Endothelial cell of umbilical vein (primary cell): ENCODE measurements around the gene BUD13. TPM values are rescaled to one million over a fixed set of nuclear protein-coding genes. Genes with fewer than 3 reads are reported as not detected.

Experiments used
- BruUV-seq: library from RNA; stranded (reverse); fragments of 400-500 nt; replicated peaks from 2 replicates; lab custom pipeline; 2021; lab: Mats Ljungman, UMichigan
- CTCF ChIA-PET: fragments of 300-600, 350-600 bp; sonication (Branson Sonifier 250); formaldehyde crosslinking; loops from one replicate; lab custom pipeline; 2021; ENCODE audit warnings: antibody characterized with exemption, inconsistent platforms; lab: Charles Lee
- POLR2A ChIA-PET: fragments of 300-600, 350-600 bp; sonication (Branson Sonifier 250); formaldehyde crosslinking; loops from one replicate; lab custom pipeline; 2021; ENCODE audit warnings: antibody characterized with exemption, inconsistent platforms; lab: Charles Lee
- DNase-seq: peaks from one replicate; pipeline ENCODE4 v3.0.0-alpha.2; 2011; ENCODE audit warnings: low read depth, low spot score
- FAIRE-seq: peaks from 2 replicates; lab custom pipeline; 2011; peaks lifted over from hg19 to GRCh38; lab: Jason Lieb, UNC
- H2AFZ ChIP-seq: 2 replicates; pipeline ENCODE4 v1.6.0; 2012; ENCODE audit warnings: low read depth, low read length, control low read depth, inconsistent platforms
- H3K27ac ChIP-seq: 2 replicates; pipeline ENCODE4 v1.5.1; 2011; ENCODE audit warnings: low read depth, mild to moderate bottlenecking, control low read depth, low read length, moderate library complexity; ENCODE audit not compliant: insufficient read depth
- H3K27me3 ChIP-seq, 2 experiments: 2 replicates each; pipeline versions ENCODE4 v1.6.0 to v1.6.1; 2011; ENCODE audit warnings: low read length in 2 of 2, mixed read lengths in 1 of 2; ENCODE audit not compliant: control insufficient read depth in 2 of 2, insufficient read depth in 2 of 2
- H3K36me3 ChIP-seq, 2 experiments: 2 replicates in 1 of 2; 3 replicates in 1 of 2; pipeline ENCODE4 v1.5.1; 2011; ENCODE audit warnings: low read length in 2 of 2, mild to moderate bottlenecking in 1 of 2, moderate library complexity in 1 of 2; ENCODE audit not compliant: control insufficient read depth in 2 of 2, insufficient read depth in 2 of 2; ENCODE audit errors: extremely low read depth in 1 of 2
- H3K4me1 ChIP-seq: 3 replicates; pipeline ENCODE4 v1.5.1; 2011; ENCODE audit warnings: mild to moderate bottlenecking, low read length; ENCODE audit not compliant: control insufficient read depth, insufficient read depth; ENCODE audit errors: extremely low read depth
- H3K4me2 ChIP-seq: 2 replicates; pipeline ENCODE4 v1.6.1; 2011; ENCODE audit warnings: low read length, control low read depth, mixed read lengths; ENCODE audit not compliant: insufficient read depth
- H3K4me3 ChIP-seq, 3 experiments: fragments of 200-600 bp in 1 of 3; sonication (generic), shearing (Covaris generic) in 1 of 3; replicated peaks in 1 of 3; 2 replicates each; pipeline ENCODE4 v1.5.1; 2011 to 2016; ENCODE audit warnings: control low read depth in 3 of 3, low read length in 3 of 3, mild to moderate bottlenecking in 2 of 3, inconsistent platforms in 1 of 3, low read depth in 1 of 3, moderate library complexity in 1 of 3; ENCODE audit not compliant: insufficient read depth in 1 of 3
- H3K79me2 ChIP-seq: 2 replicates; pipeline ENCODE4 v1.6.0; 2012; ENCODE audit warnings: low read length, inconsistent platforms; ENCODE audit not compliant: control insufficient read depth, insufficient read depth
- H3K9ac ChIP-seq: replicated peaks from 2 replicates; pipeline ENCODE3; 2011; ENCODE audit warnings: low read length, control low read depth; ENCODE audit not compliant: insufficient read depth; ENCODE audit errors: extremely low read depth
- H3K9me1 ChIP-seq: replicated peaks from 3 replicates; pipeline ENCODE4 v1.6.0; 2011; ENCODE audit warnings: mild to moderate bottlenecking, low read length; ENCODE audit not compliant: control insufficient read depth, insufficient read depth; ENCODE audit errors: extremely low read depth
- H3K9me3 ChIP-seq: replicated peaks from 2 replicates; pipeline ENCODE4 v1.5.1; 2012; ENCODE audit warnings: low read length, inconsistent platforms; ENCODE audit not compliant: control insufficient read depth, insufficient read depth
- H4K20me1 ChIP-seq: replicated peaks from 2 replicates; pipeline ENCODE3; 2011; ENCODE audit warnings: mild to moderate bottlenecking, low read length; ENCODE audit not compliant: control insufficient read depth, insufficient read depth; ENCODE audit errors: extremely low read depth
- EZH2 ChIP-seq: IDR thresholded peaks from 2 replicates; pipeline ENCODE4 v1.6.1; 2012; ENCODE audit warnings: borderline replicate concordance, low read depth, mild to moderate bottlenecking, moderate library complexity, low read length, inconsistent platforms; ENCODE audit not compliant: severe bottlenecking
- FOS ChIP-seq: IDR thresholded peaks from 2 replicates; pipeline ENCODE4 v1.6.1; 2011; ENCODE audit warnings: mild to moderate bottlenecking, low read length, moderate library complexity, borderline replicate concordance; ENCODE audit not compliant: insufficient read depth
- GATA2 ChIP-seq: IDR thresholded peaks from 2 replicates; pipeline ENCODE4 v1.7.0; 2011; ENCODE audit warnings: low read depth, mild to moderate bottlenecking, moderate library complexity, mixed read lengths, low read length; ENCODE audit not compliant: insufficient read length, insufficient read depth
- JUN ChIP-seq: IDR thresholded peaks from 2 replicates; pipeline ENCODE4 v1.6.1; 2011; ENCODE audit warnings: borderline replicate concordance, low read depth; ENCODE audit not compliant: insufficient read length, insufficient read depth
- MYC ChIP-seq: IDR thresholded peaks from one replicate; pipeline ENCODE4 v1.6.1; 2011; ENCODE audit warnings: mild to moderate bottlenecking, low read depth, low read length
- POLR2A ChIP-seq: IDR thresholded peaks from 2 replicates; pipeline ENCODE4 v1.6.1; 2012; ENCODE audit warnings: low read depth, mild to moderate bottlenecking, control low read depth, low read length
- POLR2AphosphoS5 ChIP-seq: IDR thresholded peaks from 2 replicates; pipeline ENCODE4 v1.6.1; 2012; ENCODE audit warnings: low read depth, mild to moderate bottlenecking, control low read depth, low read length, moderate library complexity; ENCODE audit not compliant: insufficient read depth
- dilution Hi-C: fragments of 300-500 bp; cut with MboI; formaldehyde crosslinking; loops from one replicate; pipeline ENCODE4 v1.15.0; 2019; ENCODE audit warnings: low sequenced_read_pairs; ENCODE audit not compliant: extremely low pct_ligation_motif_present
- intact Hi-C: fragments of 100-400 bp; cut with micrococcal nuclease; formaldehyde crosslinking; loops from one replicate; pipeline ENCODE4 v1.10.0; 2022
- polyA plus RNA-seq, 4 experiments: library from polyadenylated mRNA; depleted of rRNA in 3 of 4; stranded (reverse) in 3 of 4; unstranded in 1 of 4; fragments of >200 nt; gene quantifications; 2 replicates each; pipeline versions ENCODE4 v1.2.1 to v1.2.3, GENCODE V29; 2011 to 2012; ENCODE audit warnings: missing spikeins in 1 of 4
- total RNA-seq: library from RNA; stranded (reverse); gene quantifications from 2 replicates; pipeline ENCODE4 v1.2.3, GENCODE V29; 2021
- TF ChIP-seq, protein P1 (sequence below): IDR thresholded peaks from 2 replicates; pipeline ENCODE4 v1.6.1; 2011; ENCODE audit not compliant: insufficient read depth, insufficient read length
- TF ChIP-seq, protein P2 (sequence below), 2 donors: IDR thresholded peaks; 1 replicate in 1 of 2; 2 replicates in 1 of 2; pipeline ENCODE4 v1.5.1; 2011; ENCODE audit warnings: low read length in 2 of 2, mild to moderate bottlenecking in 2 of 2, moderate library complexity in 2 of 2, control low read depth in 1 of 2, inconsistent platforms in 1 of 2, low read depth in 1 of 2; ENCODE audit not compliant: insufficient read depth in 1 of 2; ENCODE audit errors: extremely low read depth in 1 of 2

BUD13 gene
- total and polyA plus RNA-seq, 2 donors (not counting 3 experiments of a cell fraction or from before 2014, with no cell fraction given): 18.8 to 21.8 TPM

DNA sequence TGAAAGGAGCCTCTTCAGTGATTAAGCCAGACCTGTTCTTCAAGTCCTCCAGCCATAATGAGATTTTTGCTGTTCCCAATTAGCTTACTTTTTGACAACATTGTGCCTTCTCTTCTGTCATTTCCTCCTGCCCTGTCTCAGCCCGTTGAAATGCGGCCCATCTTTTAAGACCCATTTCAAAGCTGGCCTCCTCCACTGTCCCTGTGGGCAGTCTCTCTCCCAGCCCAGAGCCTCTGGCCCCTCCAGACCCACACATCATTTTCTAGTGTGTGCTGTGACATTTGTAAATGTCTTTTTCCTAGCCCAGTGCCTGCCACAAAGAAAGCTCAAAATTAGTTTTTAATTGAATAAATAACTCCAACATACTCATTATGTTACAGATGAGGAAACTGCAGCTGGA is 70.9 kb downstream of the BUD13 start:
- H3K36me3 ChIP-seq: no peaks in the 10 kb centered on the region

DNA sequence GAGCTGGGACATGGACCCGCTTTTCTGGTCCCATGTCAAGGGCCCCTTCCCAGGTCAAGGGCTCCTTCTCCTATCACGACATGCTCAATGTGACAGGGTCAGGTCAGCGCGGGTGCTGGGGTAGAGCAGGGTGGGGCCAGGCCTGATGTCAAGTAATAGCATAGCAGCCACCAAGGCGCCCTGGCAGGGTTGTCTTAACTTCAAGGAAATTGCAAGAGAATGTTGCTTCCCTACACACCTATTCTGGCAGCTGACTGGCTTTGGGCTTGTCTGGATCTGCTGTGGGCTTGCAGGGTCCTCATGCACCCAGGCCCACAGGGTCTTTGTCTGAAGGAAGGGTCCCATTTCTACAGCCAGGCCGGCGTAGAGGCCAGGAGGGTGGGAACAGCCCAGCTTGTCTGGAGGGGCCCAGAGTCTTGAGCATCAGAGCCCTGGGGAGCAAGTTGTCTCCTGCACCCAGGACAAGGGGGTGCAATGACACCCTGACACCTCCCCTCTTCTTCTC is 71.4 kb downstream of the BUD13 start:
- BruUV-seq: no TSS peak
- POLR2A ChIA-PET: no interaction called here
- no peak for FAIRE-seq

More for the DNA sequence above, 70.9 kb downstream of the BUD13 start:
- FAIRE-seq: no peak
- H3K27me3 ChIP-seq: peaks cover 0 to 4% of the 10 kb centered on the region in 2 experiments
- no peaks in the 10 kb centered on the region for H3K9me1 ChIP-seq
- POLR2A ChIA-PET: no interaction called here
- no peak overlapping the region for H3K9ac ChIP-seq
- H3K4me1 ChIP-seq: no peaks in the 10 kb centered on the region
- DNase-seq: no peak
- H3K79me2 ChIP-seq: no peaks in the 10 kb centered on the region
- no peaks in the 10 kb centered on the region for H4K20me1 ChIP-seq
- CTCF ChIA-PET: interaction anchor here (0.8 to 1.8 kb wide), 4 partner anchors 11 to 1367 kb away, joined by 3 to 6 read pairs (median 3); no protein-coding TSS in a partner anchor
- dilution Hi-C loops (no loop called here), intact Hi-C loops (no loop called here)
- no peak for TF ChIP-seq JUN
- no peak overlapping the region for H3K4me2 ChIP-seq
- H3K9me3 ChIP-seq: no peaks in the 10 kb centered on the region
- H3K27ac ChIP-seq: no peak overlapping the region
- no peak overlapping the region for H2AFZ ChIP-seq
- H3K4me3 ChIP-seq: no peak overlapping the region
- BruUV-seq: no TSS peak

More for the DNA sequence above, 71.4 kb downstream of the BUD13 start:
- Histone ChIP-seq H3K9ac (no peak overlapping the region), H2AFZ (no peak overlapping the region), H3K4me2 (no peak overlapping the region), H3K9me3 (no peaks in the 10 kb centered on the region), H3K9me1 (no peaks in the 10 kb centered on the region), H3K4me1 (no peaks in the 10 kb centered on the region), H3K27ac (no peak overlapping the region), H3K27me3 (peaks cover 0 to 2% of the 10 kb centered on the region in 2 experiments), H3K36me3 (no peaks in the 10 kb centered on the region), H4K20me1 (no peaks in the 10 kb centered on the region), H3K4me3 (no peak overlapping the region), H3K79me2 (no peaks in the 10 kb centered on the region)
- no peak for TF ChIP-seq MYC
- TF ChIP-seq, protein P1, sequence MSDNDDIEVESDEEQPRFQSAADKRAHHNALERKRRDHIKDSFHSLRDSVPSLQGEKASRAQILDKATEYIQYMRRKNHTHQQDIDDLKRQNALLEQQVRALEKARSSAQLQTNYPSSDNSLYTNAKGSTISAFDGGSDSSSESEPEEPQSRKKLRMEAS: no peak
- TF ChIP-seq EZH2: no peak
- no peak for TF ChIP-seq FOS
- no peak for TF ChIP-seq JUN
- TF ChIP-seq, protein P2, sequence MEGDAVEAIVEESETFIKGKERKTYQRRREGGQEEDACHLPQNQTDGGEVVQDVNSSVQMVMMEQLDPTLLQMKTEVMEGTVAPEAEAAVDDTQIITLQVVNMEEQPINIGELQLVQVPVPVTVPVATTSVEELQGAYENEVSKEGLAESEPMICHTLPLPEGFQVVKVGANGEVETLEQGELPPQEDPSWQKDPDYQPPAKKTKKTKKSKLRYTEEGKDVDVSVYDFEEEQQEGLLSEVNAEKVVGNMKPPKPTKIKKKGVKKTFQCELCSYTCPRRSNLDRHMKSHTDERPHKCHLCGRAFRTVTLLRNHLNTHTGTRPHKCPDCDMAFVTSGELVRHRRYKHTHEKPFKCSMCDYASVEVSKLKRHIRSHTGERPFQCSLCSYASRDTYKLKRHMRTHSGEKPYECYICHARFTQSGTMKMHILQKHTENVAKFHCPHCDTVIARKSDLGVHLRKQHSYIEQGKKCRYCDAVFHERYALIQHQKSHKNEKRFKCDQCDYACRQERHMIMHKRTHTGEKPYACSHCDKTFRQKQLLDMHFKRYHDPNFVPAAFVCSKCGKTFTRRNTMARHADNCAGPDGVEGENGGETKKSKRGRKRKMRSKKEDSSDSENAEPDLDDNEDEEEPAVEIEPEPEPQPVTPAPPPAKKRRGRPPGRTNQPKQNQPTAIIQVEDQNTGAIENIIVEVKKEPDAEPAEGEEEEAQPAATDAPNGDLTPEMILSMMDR (IDR thresholded peaks at IDR 0.05; ENCODE audit: extremely low read depth in 1 of 2, insufficient read depth in 1 of 2, low read depth in 1 of 2, low read length in 2 of 2): no peak
- TF ChIP-seq POLR2A: no peak
- TF ChIP-seq GATA2: no peak
- no peak for TF ChIP-seq POLR2AphosphoS5
- intact Hi-C loops: no loop called here
- DNase-seq: no peak
- dilution Hi-C loops: no loop called here
- CTCF ChIA-PET: interaction anchor here (1.1 to 1.8 kb wide), 3 partner anchors 10 to 11 kb away, joined by 3 to 6 read pairs (median 3); no protein-coding TSS in a partner anchor
